GDM1 (cell line): ENCODE results near the gene MALT1.
"Not testable (repeated sequence)": the region's sequence is repeated elsewhere in the genome, so short reads cannot be mapped to it uniquely, and the experiment has no call there.

ENCODE experiments used
- DNase-seq: peaks from one replicate; lab custom pipeline; 2025; lab: John Stamatoyannopoulos, UW

The MALT1 gene

GRCh38 chr18:58772161-58772560 is 100.9 kb downstream of the MALT1 start:
- DNase-seq = no peak

- no peak for DNase-seq
Observed at GRCh38 chr18:58776084-58776483, 104.8 kb downstream of the MALT1 start.

GRCh38 chr18:58776541-58776940 is 105.3 kb downstream of the MALT1 start:
- DNase-seq = not testable (repeated sequence)

GRCh38 chr18:58777471-58777870 is 106.2 kb downstream of the MALT1 start:
- no peak for DNase-seq

GRCh38 chr18:58779529-58779928 is 108.3 kb downstream of the MALT1 start:
- DNase-seq = no peak

GRCh38 chr18:58780045-58780444 is 108.8 kb downstream of the MALT1 start:
- no peak for DNase-seq

- peak; percentile 60 for DNase-seq
Observed at GRCh38 chr18:58781627-58782194, 110.4 kb downstream of the MALT1 start.

GRCh38 chr18:58784601-58785137 is 113.4 kb downstream of the MALT1 start:
- no peak for DNase-seq

- no peak for DNase-seq
Observed at GRCh38 chr18:58785171-58785805, 114.0 kb downstream of the MALT1 start.

GRCh38 chr18:58785870-58786269 is 114.6 kb downstream of the MALT1 start:
- DNase-seq = no peak

- no peak for DNase-seq
Observed at GRCh38 chr18:58787536-58788149, 116.4 kb downstream of the MALT1 start.

- DNase-seq = no peak
Observed at GRCh38 chr18:58788470-58788869, 117.2 kb downstream of the MALT1 start.

GRCh38 chr18:58788971-58789875 is 118.0 kb downstream of the MALT1 start:
- no peak for DNase-seq

GRCh38 chr18:58789876-58790240 is 118.6 kb downstream of the MALT1 start:
- DNase-seq = no peak

- no peak for DNase-seq
Observed at GRCh38 chr18:58792086-58792485, 120.8 kb downstream of the MALT1 start.

- no peak for DNase-seq
Observed at GRCh38 chr18:58793361-58793760, 122.1 kb downstream of the MALT1 start.

GRCh38 chr18:58796220-58796619 is 125.0 kb downstream of the MALT1 start:
- DNase-seq = no peak

- no peak for DNase-seq
Observed at GRCh38 chr18:58800582-58800981, 129.3 kb downstream of the MALT1 start.

GRCh38 chr18:58802959-58803358 is 131.7 kb downstream of the MALT1 start:
- no peak for DNase-seq

- no peak for DNase-seq
Observed at GRCh38 chr18:58803978-58804377, 132.7 kb downstream of the MALT1 start.
